PC-9 (cell line): Measurements from ENCODE around the gene MXRA8.

ENCODE experiments used
- CTCF ChIP-seq: fragments of 200-600 bp; sonication (generic); conservative IDR thresholded peaks from 2 replicates; pipeline ENCODE4 v1.6.1; 2017; ENCODE audit warnings: mixed run types, antibody characterized with exemption, mild to moderate bottlenecking, moderate library complexity
- EZH2 ChIP-seq: fragments of 200-600 bp; sonication (generic); IDR thresholded peaks from 2 replicates; pipeline ENCODE4 v1.8.0; 2017; ENCODE audit warnings: antibody characterized with exemption, low read depth

- TF ChIP-seq CTCF (no peak), EZH2 (no peak)
These were observed 50.2 kb downstream of the MXRA8 start, which contains the start of the genes ACAP3 and PUSL1 for GRCh38 chr1:1307923-1308755.
